Measurements from ENCODE around the gene PMPCA.

DNA sequence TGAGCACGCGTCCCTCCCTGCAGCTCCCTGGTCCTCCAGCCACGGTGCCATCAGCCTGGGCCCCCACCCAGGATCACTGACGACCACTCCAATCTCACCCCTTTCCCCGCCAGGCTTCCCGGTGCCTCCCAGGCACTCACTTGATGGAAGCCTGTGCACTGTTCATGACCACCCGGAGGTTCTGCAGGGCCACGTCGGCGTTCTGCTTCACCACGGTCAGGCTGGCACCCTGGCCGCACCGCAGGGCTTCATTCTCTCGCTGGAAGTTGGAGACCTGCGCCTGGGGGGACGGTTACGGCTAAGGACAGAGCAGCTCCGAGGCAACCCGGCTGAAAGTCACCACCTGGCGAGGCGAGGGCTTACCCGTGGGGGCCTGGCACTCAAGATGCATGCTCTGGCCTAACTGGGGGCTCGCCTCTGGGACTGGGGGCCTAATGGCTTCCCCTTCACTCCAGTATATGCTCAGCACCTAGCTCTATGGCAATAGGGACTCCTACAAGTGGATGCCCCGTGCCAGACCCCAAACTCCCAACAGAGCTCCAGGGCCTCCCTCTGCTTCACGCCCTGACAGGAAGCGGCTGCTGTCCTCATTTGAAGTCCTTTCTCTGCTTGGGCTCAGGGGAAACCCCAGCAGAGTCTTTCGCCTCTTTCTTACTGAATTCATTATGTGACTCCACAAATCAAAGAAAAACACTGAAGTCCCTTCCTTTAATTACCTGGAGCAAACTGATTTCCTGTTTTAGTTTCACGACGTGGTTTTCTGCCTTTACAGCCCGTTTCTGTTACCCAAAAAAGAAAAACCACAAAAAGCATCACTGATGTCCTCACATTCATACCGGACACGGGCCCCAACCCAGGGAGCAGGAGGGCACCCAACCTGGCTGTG is 6.3 kb upstream of the PMPCA start:
- TF ChIP-seq, protein P1, sequence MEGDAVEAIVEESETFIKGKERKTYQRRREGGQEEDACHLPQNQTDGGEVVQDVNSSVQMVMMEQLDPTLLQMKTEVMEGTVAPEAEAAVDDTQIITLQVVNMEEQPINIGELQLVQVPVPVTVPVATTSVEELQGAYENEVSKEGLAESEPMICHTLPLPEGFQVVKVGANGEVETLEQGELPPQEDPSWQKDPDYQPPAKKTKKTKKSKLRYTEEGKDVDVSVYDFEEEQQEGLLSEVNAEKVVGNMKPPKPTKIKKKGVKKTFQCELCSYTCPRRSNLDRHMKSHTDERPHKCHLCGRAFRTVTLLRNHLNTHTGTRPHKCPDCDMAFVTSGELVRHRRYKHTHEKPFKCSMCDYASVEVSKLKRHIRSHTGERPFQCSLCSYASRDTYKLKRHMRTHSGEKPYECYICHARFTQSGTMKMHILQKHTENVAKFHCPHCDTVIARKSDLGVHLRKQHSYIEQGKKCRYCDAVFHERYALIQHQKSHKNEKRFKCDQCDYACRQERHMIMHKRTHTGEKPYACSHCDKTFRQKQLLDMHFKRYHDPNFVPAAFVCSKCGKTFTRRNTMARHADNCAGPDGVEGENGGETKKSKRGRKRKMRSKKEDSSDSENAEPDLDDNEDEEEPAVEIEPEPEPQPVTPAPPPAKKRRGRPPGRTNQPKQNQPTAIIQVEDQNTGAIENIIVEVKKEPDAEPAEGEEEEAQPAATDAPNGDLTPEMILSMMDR (IDR thresholded peaks at IDR 0.05; ENCODE audit: low read depth, low read length) = no peak
- no peak for TF ChIP-seq EZH2phosphoT487 (IDR thresholded peaks at IDR 0.05; ENCODE audit: low read depth)

Data from OCI-LY3 (cell line).